Fibroblast of mammary gland (primary cell): ENCODE measurements around the gene GALNT10.

Experiments used
- DNase-seq: peaks from one replicate; pipeline ENCODE4 v3.0.0-alpha.2; 2010; ENCODE audit warnings: low read depth
- H3K4me3 ChIP-seq: 2 replicates; pipeline ENCODE4 v1.5.1; 2011; ENCODE audit warnings: low read depth, mild to moderate bottlenecking, low read length, moderate library complexity; ENCODE audit not compliant: control insufficient read depth
- CTCF ChIP-seq: conservative IDR thresholded peaks from 2 replicates; pipeline ENCODE4 v1.5.1; 2011; ENCODE audit warnings: low read depth, low read length, inconsistent platforms; ENCODE audit not compliant: control insufficient read depth, insufficient read depth

The GALNT10 gene

DNA sequence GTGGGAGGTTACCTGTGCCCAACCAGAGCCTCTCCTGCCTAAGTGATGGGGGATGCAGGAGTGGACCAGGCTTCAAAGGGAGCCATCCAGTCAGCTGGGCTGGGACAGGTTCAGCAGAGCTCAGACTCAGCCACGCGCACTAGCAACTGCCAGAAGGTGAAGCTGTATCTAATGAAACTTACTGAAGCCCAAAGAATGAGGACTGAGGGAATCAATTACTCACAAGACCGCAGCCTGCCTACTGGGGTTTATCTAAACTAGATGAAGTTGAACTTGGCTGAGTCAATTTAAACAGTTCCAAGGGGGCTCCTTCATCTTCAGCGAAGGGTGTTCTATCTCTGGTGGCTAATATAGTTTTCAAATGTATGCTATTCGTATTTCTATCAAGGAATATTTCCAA, 276.1 kb downstream of the GALNT10 start:
- no peak for DNase-seq

GRCh38 chr5:154467655-154468354, 277.3 kb downstream of the GALNT10 start:
- DNase-seq = peak; percentile 62
- TF ChIP-seq CTCF = peak; percentile 93
- H3K4me3 ChIP-seq = no peak overlapping the region

More for the DNA sequence above, 276.1 kb downstream of the GALNT10 start:
- TF ChIP-seq CTCF = no peak
- H3K4me3 ChIP-seq = no peak overlapping the region

- DNase-seq = no peak
- H3K4me3 ChIP-seq = no peak overlapping the region
- TF ChIP-seq CTCF = no peak
Measured at GRCh38 chr5:154470137-154470536, 279.6 kb downstream of the GALNT10 start.
